ENCODE data around the gene DRC7. TPM values are rescaled to one million over a fixed set of nuclear protein-coding genes. Genes with fewer than 3 reads are reported as not detected.

DRC7 gene
- total and polyA plus RNA-seq, 9 of the 15 experiments (the other 6 are each of a cell fraction or from before 2014, with no cell fraction given): 0.04 to 0.33 (median 0.12) TPM; not detected in 3

DNA sequence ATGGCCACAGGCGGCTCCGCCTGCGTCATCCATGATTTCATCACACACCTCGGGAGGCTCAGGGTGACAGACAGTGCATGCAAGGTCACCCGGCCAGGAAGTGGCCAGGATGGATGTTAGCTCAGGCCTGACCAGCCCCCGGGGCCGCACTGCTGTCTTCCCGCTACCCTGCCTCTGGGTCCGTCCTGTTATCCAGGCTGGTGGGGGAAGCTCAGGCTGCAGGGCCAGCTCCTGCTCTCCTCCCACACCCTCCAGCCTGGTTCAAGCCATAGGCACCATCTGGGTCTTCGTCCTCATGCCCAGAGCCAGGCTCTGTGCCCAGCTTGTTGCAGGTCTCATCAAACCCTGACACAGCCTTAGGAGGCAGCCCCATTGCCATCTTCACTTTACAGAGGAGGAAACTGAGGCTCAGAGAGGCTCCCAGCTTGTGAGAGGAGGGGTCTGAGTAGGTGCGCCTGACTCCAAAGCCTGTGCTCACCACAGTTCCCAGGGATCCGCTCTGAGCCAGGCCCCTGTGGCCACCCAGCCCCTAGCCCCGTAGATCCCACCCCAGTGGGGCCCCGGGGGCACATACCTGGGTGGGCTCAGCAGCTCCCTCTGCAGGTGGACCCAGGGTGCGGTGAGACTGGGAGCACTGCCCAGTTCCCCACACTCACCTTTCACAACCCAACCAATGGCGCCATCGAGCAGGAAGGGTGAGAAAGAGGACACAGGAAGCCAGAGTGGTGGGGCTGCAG lies 26.9 kb upstream of the DRC7 start (continued):
- TF ChIP-seq, protein P1, sequence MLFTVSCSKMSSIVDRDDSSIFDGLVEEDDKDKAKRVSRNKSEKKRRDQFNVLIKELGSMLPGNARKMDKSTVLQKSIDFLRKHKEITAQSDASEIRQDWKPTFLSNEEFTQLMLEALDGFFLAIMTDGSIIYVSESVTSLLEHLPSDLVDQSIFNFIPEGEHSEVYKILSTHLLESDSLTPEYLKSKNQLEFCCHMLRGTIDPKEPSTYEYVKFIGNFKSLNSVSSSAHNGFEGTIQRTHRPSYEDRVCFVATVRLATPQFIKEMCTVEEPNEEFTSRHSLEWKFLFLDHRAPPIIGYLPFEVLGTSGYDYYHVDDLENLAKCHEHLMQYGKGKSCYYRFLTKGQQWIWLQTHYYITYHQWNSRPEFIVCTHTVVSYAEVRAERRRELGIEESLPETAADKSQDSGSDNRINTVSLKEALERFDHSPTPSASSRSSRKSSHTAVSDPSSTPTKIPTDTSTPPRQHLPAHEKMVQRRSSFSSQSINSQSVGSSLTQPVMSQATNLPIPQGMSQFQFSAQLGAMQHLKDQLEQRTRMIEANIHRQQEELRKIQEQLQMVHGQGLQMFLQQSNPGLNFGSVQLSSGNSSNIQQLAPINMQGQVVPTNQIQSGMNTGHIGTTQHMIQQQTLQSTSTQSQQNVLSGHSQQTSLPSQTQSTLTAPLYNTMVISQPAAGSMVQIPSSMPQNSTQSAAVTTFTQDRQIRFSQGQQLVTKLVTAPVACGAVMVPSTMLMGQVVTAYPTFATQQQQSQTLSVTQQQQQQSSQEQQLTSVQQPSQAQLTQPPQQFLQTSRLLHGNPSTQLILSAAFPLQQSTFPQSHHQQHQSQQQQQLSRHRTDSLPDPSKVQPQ (CRISPR knock-in tag; IDR thresholded peaks at IDR 0.05; ENCODE audit: borderline replicate concordance): no peak
- TF ChIP-seq HIVEP1 (CRISPR knock-in tag; IDR thresholded peaks at IDR 0.05) (peak; percentile 11; the same call in 1 of the 2 replicates), CCNT2 (IDR thresholded peaks at IDR 0.05; ENCODE audit: borderline replicate concordance, extremely low read depth, insufficient read length, low read depth, low read length) (peak; percentile 22), NFE2 (IDR thresholded peaks at IDR 0.05; ENCODE audit: low read depth) (peak; percentile 44), POLR2A (conservative IDR thresholded peaks at IDR 0.05) (no peak), CREB1 (IDR thresholded peaks at IDR 0.05) (peak; percentile 91), CREB1 (CRISPR knock-in tag; IDR thresholded peaks at IDR 0.05) (peak; percentile 85), TFE3 (CRISPR knock-in tag; IDR thresholded peaks at IDR 0.05) (no peak), ZNF444 (CRISPR knock-in tag; IDR thresholded peaks at IDR 0.05) (no peak), MCM5 (IDR thresholded peaks at IDR 0.05; ENCODE audit: low read depth) (no peak), CHAMP1 (IDR thresholded peaks at IDR 0.05) (no peak), TARDBP (IDR thresholded peaks at IDR 0.05) (peak; percentile 90; the same call in 1 of the 2 replicates), CHD2 (IDR thresholded peaks at IDR 0.05; ENCODE audit: low read depth, low read length) (no peak), ZBTB17 (CRISPR knock-in tag; IDR thresholded peaks at IDR 0.05) (peak; percentile 79; the same call in 1 of the 2 replicates), CBFA2T2 (conservative IDR thresholded peaks at IDR 0.05) (no peak), NFATC3 (IDR thresholded peaks at IDR 0.05) (no peak), PREB (CRISPR knock-in tag; IDR thresholded peaks at IDR 0.05) (no peak), MEF2D (tag; conservative IDR thresholded peaks at IDR 0.05; ENCODE audit: low read depth) (peak; percentile 65; the same call in 1 of the 2 replicates), NBN (IDR thresholded peaks at IDR 0.05; ENCODE audit: low read depth) (peak; percentile 73; the same call in 1 of the 2 replicates)
